Esophagus muscularis mucosa (tissue), 3 donors: Measurements from ENCODE around the gene GPBP1L1.

Experiments
- CTCF ChIP-seq, 3 experiments: fragments of 200-600 bp in 2 of 3; fragments of 450-650 bp in 1 of 3; sonication (generic) in 2 of 3; IDR thresholded peaks; one replicate each; pipeline ENCODE4 v1.5.1; 2017 to 2019; ENCODE audit warnings: antibody characterized with exemption in 3 of 3, mild to moderate bottlenecking in 2 of 3, moderate library complexity in 1 of 3
- EP300 ChIP-seq: sonication (generic); formaldehyde crosslinking; IDR thresholded peaks from one replicate; pipeline ENCODE4 v1.6.1; 2017; ENCODE audit warnings: antibody characterized with exemption

GRCh38 chr1:45718289-45718688, 32.0 kb upstream of the GPBP1L1 start:
- TF ChIP-seq EP300 (no peak), CTCF (IDR thresholded peaks at IDR 0.05) (no peak)
